H9 (cell line): ENCODE data around the gene HMCES. TPM values are rescaled to one million over a fixed set of nuclear protein-coding genes. Genes with fewer than 3 reads are reported as not detected.
A peak's percentile ranks its signal among the peaks of the same experiment; 100 is the strongest.

Experiments
- DNase-seq: peaks from one replicate; pipeline ENCODE4 v3.0.0-alpha.2; 2017
- H2AFZ ChIP-seq: one replicate; pipeline ENCODE4 v1.6.1; 2013; ENCODE audit warnings: mild to moderate bottlenecking, low read length, control low read depth, moderate library complexity
- H2AK5ac ChIP-seq: 2 replicates; pipeline ENCODE4 v1.6.1; 2013; ENCODE audit warnings: low read length, control low read depth, mixed read lengths; ENCODE audit not compliant: insufficient read length
- H2BK120ac ChIP-seq: one replicate; pipeline ENCODE4 v1.6.1; 2013; ENCODE audit warnings: low read depth, mild to moderate bottlenecking, low read length, control low read depth, inconsistent platforms; ENCODE audit not compliant: poor library complexity, severe bottlenecking
- H2BK12ac ChIP-seq: 2 replicates; pipeline ENCODE4 v1.6.1; 2013; ENCODE audit warnings: low read length, control low read depth, mixed read lengths, low read depth; ENCODE audit not compliant: insufficient read length
- H2BK15ac ChIP-seq: 2 replicates; pipeline ENCODE4 v1.6.1; 2013; ENCODE audit warnings: low read depth, low read length, control low read depth
- H2BK20ac ChIP-seq: one replicate; pipeline ENCODE4 v1.6.1; 2013; ENCODE audit warnings: low read depth, mild to moderate bottlenecking, low read length, control low read depth, inconsistent platforms; ENCODE audit not compliant: poor library complexity, severe bottlenecking
- H2BK5ac ChIP-seq: 2 replicates; pipeline ENCODE4 v1.6.1; 2013; ENCODE audit warnings: low read length, control low read depth, mixed read lengths; ENCODE audit not compliant: insufficient read length
- H3K14ac ChIP-seq: 2 replicates; pipeline ENCODE4 v1.6.1; 2013; ENCODE audit warnings: low read length, control low read depth; ENCODE audit not compliant: insufficient read depth
- H3K18ac ChIP-seq: 2 replicates; pipeline ENCODE4 v1.6.1; 2013; ENCODE audit warnings: low read depth, mild to moderate bottlenecking, mixed read lengths, low read length, control low read depth; ENCODE audit not compliant: insufficient read length
- H3K23ac ChIP-seq: 2 replicates; pipeline ENCODE4 v1.6.1; 2013; ENCODE audit warnings: low read length, control low read depth, mixed read lengths, low read depth; ENCODE audit not compliant: insufficient read length
- H3K23me2 ChIP-seq: 2 replicates; pipeline ENCODE4 v1.6.1; 2013; ENCODE audit warnings: low read depth, mild to moderate bottlenecking, mixed read lengths, low read length, control low read depth; ENCODE audit not compliant: insufficient read length, poor library complexity, severe bottlenecking
- H3K27ac ChIP-seq: 2 replicates; pipeline ENCODE4 v1.5.1; 2013; ENCODE audit warnings: low read length, control low read depth, mixed read lengths, low read depth; ENCODE audit not compliant: insufficient read length
- H3K27me3 ChIP-seq: 2 replicates; pipeline ENCODE4 v1.6.1; 2013; ENCODE audit warnings: low read length, control low read depth, inconsistent platforms; ENCODE audit not compliant: insufficient read depth
- H3K4ac ChIP-seq: 2 replicates; pipeline ENCODE4 v1.6.1; 2013; ENCODE audit warnings: low read depth, mild to moderate bottlenecking, control low read depth, inconsistent platforms, low read length, moderate library complexity
- H3K4me1 ChIP-seq: 2 replicates; pipeline ENCODE4 v1.6.1; 2013; ENCODE audit warnings: low read length, control low read depth, inconsistent platforms; ENCODE audit not compliant: insufficient read depth
- H3K4me2 ChIP-seq: 2 replicates; pipeline ENCODE4 v1.6.1; 2013; ENCODE audit warnings: low read length, control low read depth, mixed read lengths; ENCODE audit not compliant: insufficient read length, insufficient read depth
- H3K56ac ChIP-seq: 2 replicates; pipeline ENCODE4 v1.6.1; 2013; ENCODE audit warnings: low read depth, mild to moderate bottlenecking, mixed read lengths, low read length, control low read depth; ENCODE audit not compliant: insufficient read length
- H3K79me1 ChIP-seq: 2 replicates; pipeline ENCODE4 v1.6.1; 2013; ENCODE audit warnings: low read depth, mild to moderate bottlenecking, moderate library complexity, low read length, control low read depth, inconsistent platforms; ENCODE audit not compliant: insufficient read depth, poor library complexity, severe bottlenecking
- H3K79me2 ChIP-seq: 2 replicates; pipeline ENCODE4 v1.6.1; 2013; ENCODE audit warnings: low read length, control low read depth, inconsistent platforms; ENCODE audit not compliant: insufficient read depth
- H3K9ac ChIP-seq: 2 replicates; pipeline ENCODE4 v1.6.1; 2013; ENCODE audit warnings: low read length, control low read depth, mixed read lengths; ENCODE audit not compliant: insufficient read length; ENCODE audit errors: extremely low read depth
- H3K9me3 ChIP-seq: one replicate; pipeline ENCODE4 v1.6.1; 2013; ENCODE audit warnings: low read depth, low read length, inconsistent platforms; ENCODE audit not compliant: control insufficient read depth
- H3T11ph ChIP-seq: one replicate; pipeline ENCODE4 v1.6.1; 2013; ENCODE audit warnings: mild to moderate bottlenecking, low read length, control low read depth, inconsistent platforms
- H4K20me1 ChIP-seq: one replicate; pipeline ENCODE4 v1.6.1; 2013; ENCODE audit not compliant: control insufficient read depth, insufficient read length, insufficient read depth
- H4K5ac ChIP-seq: 2 replicates; pipeline ENCODE4 v1.6.1; 2013; ENCODE audit warnings: low read depth, mild to moderate bottlenecking, mixed read lengths, low read length, control low read depth; ENCODE audit not compliant: insufficient read length
- H4K8ac ChIP-seq: replicated peaks from 2 replicates; pipeline ENCODE4 v1.6.1; 2013; ENCODE audit warnings: low read length, control low read depth, mixed read lengths, low read depth; ENCODE audit not compliant: insufficient read length
- H4K91ac ChIP-seq: 2 replicates; pipeline ENCODE4 v1.6.1; 2013; ENCODE audit warnings: low read depth, mild to moderate bottlenecking, moderate library complexity, mixed read lengths, low read length, control low read depth; ENCODE audit not compliant: insufficient read length
- H3K27ac Mint-ChIP-seq, 3 experiments: 2 replicates in 2 of 3; 3 replicates in 1 of 3; pipeline ENCODE4 v1.8.0; 2020 to 2021; ENCODE audit warnings: mixed read lengths in 3 of 3, mild to moderate bottlenecking in 1 of 3, moderate library complexity in 1 of 3
- H3K27me3 Mint-ChIP-seq: 2 replicates; pipeline ENCODE4 v1.8.0; 2021; ENCODE audit warnings: low read depth, mild to moderate bottlenecking, moderate library complexity, mixed read lengths
- H3K36me3 Mint-ChIP-seq, 3 experiments: 2 replicates in 2 of 3; 3 replicates in 1 of 3; pipeline ENCODE4 v1.8.0; 2020 to 2021; ENCODE audit warnings: low read depth in 3 of 3, mixed read lengths in 3 of 3; ENCODE audit not compliant: insufficient read depth in 1 of 3
- H3K4me1 Mint-ChIP-seq, 2 experiments: 2 replicates each; pipeline ENCODE4 v1.8.0; 2020; ENCODE audit warnings: mixed read lengths in 2 of 2
- H3K4me3 Mint-ChIP-seq, 2 experiments: 2 replicates in 1 of 2; 3 replicates in 1 of 2; pipeline ENCODE4 v1.8.0; 2020 to 2021; ENCODE audit warnings: mild to moderate bottlenecking in 2 of 2, mixed read lengths in 2 of 2, moderate library complexity in 1 of 2
- H3K9me3 Mint-ChIP-seq, 2 experiments: 2 replicates in 1 of 2; 3 replicates in 1 of 2; pipeline ENCODE4 v1.8.0; 2020; ENCODE audit warnings: mild to moderate bottlenecking in 2 of 2, mixed read lengths in 2 of 2, moderate library complexity in 1 of 2
- CTCF ChIP-seq: fragments of 200-600 bp; sonication (generic); conservative IDR thresholded peaks from 3 replicates; pipeline ENCODE4 v1.8.0; 2021; ENCODE audit warnings: antibody characterized with exemption, mild to moderate bottlenecking
- WGBS: extraction: QIAGEN DNeasy Blood & Tissue Kit; methylation state at CpG from one replicate; pipeline ENCODE4 v1.1.7; 2013; ENCODE audit warnings: missing lambda C conversion rate, low lambda C conversion rate, mixed read lengths; ENCODE audit not compliant: insufficient read length; ENCODE audit errors: extremely low coverage; 5-methylcytosine and 5-hydroxymethylcytosine counted together
- total RNA-seq: library from RNA; stranded (reverse); gene quantifications from 2 replicates; pipeline ENCODE4 v1.2.1, GENCODE V29; 2021

HMCES gene
- total RNA-seq, 1 experiment from 2014 or later: 52.4 TPM

- Histone ChIP-seq H2AFZ (no peak overlapping the region), H4K91ac (no peak overlapping the region), H3K23me2 (peaks cover under 1% of the 10 kb centered on the region), H3K23ac (no peak overlapping the region), H3K79me1 (no peaks in the 10 kb centered on the region), H2BK120ac (no peak overlapping the region), H3K9me3 (no peaks in the 10 kb centered on the region), H4K20me1 (no peaks in the 10 kb centered on the region), H2AK5ac (no peak overlapping the region), H3K27ac (no peak overlapping the region), H3K4me2 (no peak overlapping the region), H3K14ac (no peak overlapping the region), H3K9ac (no peak overlapping the region), H3K4me1 (no peaks in the 10 kb centered on the region), H2BK12ac (no peak overlapping the region), H2BK15ac (no peak overlapping the region), H3K4ac (no peak overlapping the region), H3K56ac (no peak overlapping the region), H2BK5ac (no peak overlapping the region), H3T11ph (no peak overlapping the region), H3K18ac (no peak overlapping the region), H4K8ac (no peak overlapping the region), H3K79me2 (no peaks in the 10 kb centered on the region), H2BK20ac (no peak overlapping the region), H4K5ac (no peak overlapping the region), H3K27me3 (no peaks in the 10 kb centered on the region)
- Mint-ChIP-seq H3K9me3 (no peaks in the 10 kb centered on the region; a peak in 2 of 5 replicates), H3K4me3 (no peak overlapping the region), H3K36me3 (no peaks in the 10 kb centered on the region; a peak in 1 of 7 replicates), H3K27me3 (peaks cover 3% of the 10 kb centered on the region; the same call in 1 of the 2 replicates), H3K4me1 (peaks cover 19 to 28% of the 10 kb centered on the region in 2 experiments), H3K27ac (peak overlapping the region in 1 of 3 experiments; percentile 70; a peak in 2 of 7 replicates)
- TF ChIP-seq CTCF: no peak
- no CpG with 5 or more reads among the region's 7 CpGs for WGBS
- DNase-seq: peak; percentile 50
Measured at GRCh38 chr3:129310111-129311011, 31.7 kb downstream of the HMCES start.
